IMR-90 (cell line): ENCODE results near the gene RLN2. TPM values are rescaled to one million over a fixed set of nuclear protein-coding genes. Genes with fewer than 3 reads are reported as not detected.

Experiments used
- ATAC-seq: fragments of 200-7000 bp; cut with Tn5 transposase; 2 replicates; pipeline ENCODE4 v1.9.1; 2020; ENCODE audit warnings: low read depth, mild to moderate bottlenecking, moderate library complexity
- BruUV-seq: library from RNA; stranded (reverse); fragments of 400-500 nt; replicated peaks from 2 replicates; lab custom pipeline; 2021; lab: Mats Ljungman, UMichigan
- CTCF ChIA-PET: fragments of 300-600 bp; formaldehyde crosslinking; extraction: SDS; loops from one replicate; lab custom pipeline; 2021; ENCODE audit warnings: antibody characterized with exemption; lab: Yijun Ruan, JAX
- POLR2A ChIA-PET: fragments of 300-600 bp; sonication (Branson Sonifier 250); formaldehyde crosslinking; loops from one replicate; lab custom pipeline; 2022; ENCODE audit warnings: antibody characterized with exemption; ENCODE audit not compliant: unreplicated experiment; lab: Charles Lee
- DNase-seq: peaks from one replicate; pipeline ENCODE4 v3.0.0; 2013
- H2AFZ ChIP-seq: replicated peaks from 2 replicates; pipeline ENCODE3; 2013; ENCODE audit warnings: low read length, mild to moderate bottlenecking; ENCODE audit not compliant: poor library complexity
- H2AK5ac ChIP-seq: 2 replicates; pipeline ENCODE4 v1.6.1; 2013; ENCODE audit warnings: low read depth, low read length, inconsistent platforms
- H2AK9ac ChIP-seq: replicated peaks from 2 replicates; pipeline ENCODE3; 2013; ENCODE audit warnings: mild to moderate bottlenecking, low read depth, low read length, moderate library complexity; ENCODE audit not compliant: poor library complexity
- H2BK120ac ChIP-seq: 2 replicates; pipeline ENCODE4 v1.6.1; 2013; ENCODE audit warnings: low read depth, low read length, inconsistent platforms
- H2BK15ac ChIP-seq: 3 replicates; pipeline ENCODE4 v1.6.1; 2013; ENCODE audit warnings: low read depth, low read length, inconsistent platforms
- H2BK20ac ChIP-seq: 2 replicates; pipeline ENCODE4 v1.6.1; 2013; ENCODE audit warnings: low read depth, mild to moderate bottlenecking, inconsistent platforms, low read length, moderate library complexity
- H2BK5ac ChIP-seq: 2 replicates; pipeline ENCODE4 v1.6.1; 2013; ENCODE audit warnings: mild to moderate bottlenecking, low read depth, low read length, inconsistent platforms; ENCODE audit not compliant: poor library complexity, severe bottlenecking
- H3K14ac ChIP-seq: replicated peaks from 2 replicates; pipeline ENCODE4 v1.6.1; 2013; ENCODE audit warnings: low read depth, low read length, inconsistent platforms
- H3K18ac ChIP-seq: 2 replicates; pipeline ENCODE4 v1.6.1; 2013; ENCODE audit warnings: low read depth, low read length, control low read depth
- H3K23ac ChIP-seq: 2 replicates; pipeline ENCODE4 v1.6.1; 2013; ENCODE audit warnings: low read depth, low read length, inconsistent platforms
- H3K27ac ChIP-seq: 2 replicates; pipeline ENCODE4 v1.5.1; 2013; ENCODE audit warnings: mild to moderate bottlenecking, control low read depth, low read length; ENCODE audit not compliant: insufficient read depth
- H3K27me3 ChIP-seq: 2 replicates; pipeline ENCODE4 v1.6.1; 2013; ENCODE audit warnings: low read length; ENCODE audit not compliant: control insufficient read depth, insufficient read depth
- H3K36me3 ChIP-seq: 2 replicates; pipeline ENCODE4 v1.6.1; 2013; ENCODE audit warnings: low read length, mixed read lengths; ENCODE audit not compliant: control insufficient read depth, insufficient read depth
- H3K4ac ChIP-seq: 2 replicates; pipeline ENCODE4 v1.6.1; 2013; ENCODE audit warnings: low read depth, low read length, inconsistent platforms
- H3K4me1 ChIP-seq: 2 replicates; pipeline ENCODE4 v1.6.1; 2013; ENCODE audit warnings: low read length, mixed read lengths; ENCODE audit not compliant: control insufficient read depth, insufficient read depth
- H3K4me2 ChIP-seq: 2 replicates; pipeline ENCODE4 v1.6.1; 2013; ENCODE audit warnings: low read depth, mild to moderate bottlenecking, control low read depth, low read length, moderate library complexity
- H3K4me3 ChIP-seq: 2 replicates; pipeline ENCODE4 v1.5.1; 2013; ENCODE audit warnings: low read depth, mild to moderate bottlenecking, control low read depth, low read length, moderate library complexity; ENCODE audit not compliant: insufficient read depth
- H3K56ac ChIP-seq: 2 replicates; pipeline ENCODE4 v1.6.1; 2013; ENCODE audit warnings: low read length, inconsistent platforms; ENCODE audit not compliant: insufficient read depth; ENCODE audit errors: extremely low read depth
- H3K79me1 ChIP-seq, 2 experiments: 2 replicates each; pipeline ENCODE4 v1.6.1; 2013; ENCODE audit warnings: low read length in 2 of 2, inconsistent platforms in 1 of 2, low read depth in 1 of 2
- H3K9ac ChIP-seq: 2 replicates; pipeline ENCODE4 v1.6.1; 2013; ENCODE audit warnings: low read depth, low read length, control low read depth
- H3K9me1 ChIP-seq: 2 replicates; pipeline ENCODE4 v1.6.1; 2013; ENCODE audit warnings: low read length, inconsistent platforms; ENCODE audit not compliant: insufficient read depth
- H3K9me3 ChIP-seq: 2 replicates; pipeline ENCODE4 v1.6.1; 2013; ENCODE audit warnings: low read length; ENCODE audit not compliant: control insufficient read depth, insufficient read depth
- H4K20me1 ChIP-seq: 2 replicates; pipeline ENCODE4 v1.6.1; 2013; ENCODE audit warnings: low read length, inconsistent platforms; ENCODE audit not compliant: insufficient read depth
- H4K5ac ChIP-seq: 2 replicates; pipeline ENCODE4 v1.6.1; 2013; ENCODE audit warnings: mild to moderate bottlenecking, low read depth, low read length, control low read depth
- H4K8ac ChIP-seq, 2 experiments: 2 replicates each; pipeline ENCODE4 v1.6.1; 2013; ENCODE audit warnings: low read depth in 2 of 2, low read length in 2 of 2, control low read depth in 1 of 2, inconsistent platforms in 1 of 2
- H4K91ac ChIP-seq: 2 replicates; pipeline ENCODE4 v1.6.1; 2013; ENCODE audit warnings: low read depth, low read length, inconsistent platforms; ENCODE audit not compliant: insufficient read depth
- BHLHE40 ChIP-seq: fragments of 150-350 bp; IDR thresholded peaks from 2 replicates; pipeline ENCODE4 v1.6.1; 2016; ENCODE audit warnings: mild to moderate bottlenecking, low read depth, low read length
- CEBPB ChIP-seq: IDR thresholded peaks from 2 replicates; pipeline ENCODE4 v1.6.1; 2012; ENCODE audit warnings: low read depth, low read length, improper control_type of control experiment
- CHD1 ChIP-seq: IDR thresholded peaks from 2 replicates; pipeline ENCODE4 v1.6.1; 2012; ENCODE audit warnings: low read depth, low read length, improper control_type of control experiment
- MXI1 ChIP-seq: IDR thresholded peaks from 2 replicates; pipeline ENCODE4 v1.6.1; 2012; ENCODE audit warnings: low read depth, mild to moderate bottlenecking, low read length, moderate library complexity, borderline replicate concordance
- WGBS, 2 experiments: methylation state at CpG; one replicate each; pipeline versions ENCODE4 v1.1.5 to v1.1.7; 2013; ENCODE audit warnings: missing lambda C conversion rate in 2 of 2; ENCODE audit not compliant: insufficient read length in 1 of 2; ENCODE audit errors: extremely low coverage in 2 of 2; 5-methylcytosine and 5-hydroxymethylcytosine counted together
- dilution Hi-C: fragments of 300-500 bp; cut with HindIII; formaldehyde crosslinking; loops from one replicate; pipeline ENCODE4 v1.14.3; 2018; ENCODE audit warnings: low sequenced_read_pairs; ENCODE audit not compliant: unreplicated experiment
- in situ Hi-C: fragments of 300-500 bp; cut with MboI; formaldehyde crosslinking; loops from 3 replicates; pipeline ENCODE4 v1.14.3; 2019; ENCODE audit warnings: low sequenced_read_pairs, inconsistent platforms, mixed read lengths
- intact Hi-C: fragments of 100-400 bp; cut with micrococcal nuclease; formaldehyde crosslinking; loops from 2 replicates; pipeline ENCODE4 v1.10.0; 2022
- polyA plus RNA-seq, 3 experiments: library from polyadenylated mRNA; depleted of rRNA; stranded (reverse); fragments of >200 nt; gene quantifications; 2 replicates each; pipeline ENCODE4 v1.2.3, GENCODE V29; 2012; ENCODE audit warnings: low replicate concordance in 1 of 3
- total RNA-seq: library from RNA; depleted of rRNA; stranded (reverse); fragments of >200 nt; gene quantifications from 2 replicates; pipeline ENCODE4 v1.2.3, GENCODE V29; 2012

Gene RLN2
- total and polyA plus RNA-seq, 2 of the 4 experiments (the other 2 are of a cell fraction) = not detected

- no peak overlapping the region for H3K56ac ChIP-seq
- no peaks in the 10 kb centered on the region for H3K9me3 ChIP-seq
- intact Hi-C loops (no loop called here), in situ Hi-C loops (no loop called here), dilution Hi-C loops (no loop called here)
- no peak overlapping the region for H2BK20ac ChIP-seq
- H2AK5ac ChIP-seq = no peak overlapping the region
- H3K4me1 ChIP-seq = no peaks in the 10 kb centered on the region
- no peak overlapping the region for H4K91ac ChIP-seq
- no peak overlapping the region for H2BK120ac ChIP-seq
- POLR2A ChIA-PET = no interaction called here
- H2AK9ac ChIP-seq = no peak overlapping the region
- CTCF ChIA-PET = no interaction called here
- H2AFZ ChIP-seq = no peak overlapping the region
- H3K18ac ChIP-seq = no peak overlapping the region
- no peak overlapping the region for H2BK15ac ChIP-seq
- H2BK5ac ChIP-seq = no peak overlapping the region
- H4K8ac ChIP-seq = no peak overlapping the region
- no peak overlapping the region for H3K4ac ChIP-seq
- no peak overlapping the region for H3K27ac ChIP-seq
- BruUV-seq = no TSS peak
- H3K4me3 ChIP-seq = no peak overlapping the region
- no peaks in the 10 kb centered on the region for H3K36me3 ChIP-seq
- H4K20me1 ChIP-seq = no peaks in the 10 kb centered on the region
- H3K4me2 ChIP-seq = no peak overlapping the region
- H3K27me3 ChIP-seq = peaks cover 6% of the 10 kb centered on the region
- no peak for TF ChIP-seq CHD1
- no peak for TF ChIP-seq MXI1
- no peak for TF ChIP-seq BHLHE40
- TF ChIP-seq CEBPB = no peak
- H3K23ac ChIP-seq = no peak overlapping the region
- H3K14ac ChIP-seq = no peak overlapping the region
- ATAC-seq (no peak), DNase-seq (no peak)
- no peaks in the 10 kb centered on the region for H3K79me1 ChIP-seq
- no peaks in the 10 kb centered on the region for H3K9me1 ChIP-seq
- H4K5ac ChIP-seq = no peak overlapping the region
- no peak overlapping the region for H3K9ac ChIP-seq
- WGBS, 2 experiments = no CpG with 5 or more reads among the region's 4 CpGs
Measured at GRCh38 chr9:5301544-5301943, 3.0 kb downstream of the RLN2 start.
